ENCODE measurements around the gene ENGASE.

The ENGASE gene

GRCh38 chr17:79080761-79081290 lies 6.2 kb downstream of the ENGASE start:
- no peak for DNase-seq

- no peak for DNase-seq
Observed at GRCh38 chr17:79081571-79082276, 7.1 kb downstream of the ENGASE start.

- no peak for DNase-seq
Observed at GRCh38 chr17:79082311-79083190, 7.9 kb downstream of the ENGASE start.

DNA sequence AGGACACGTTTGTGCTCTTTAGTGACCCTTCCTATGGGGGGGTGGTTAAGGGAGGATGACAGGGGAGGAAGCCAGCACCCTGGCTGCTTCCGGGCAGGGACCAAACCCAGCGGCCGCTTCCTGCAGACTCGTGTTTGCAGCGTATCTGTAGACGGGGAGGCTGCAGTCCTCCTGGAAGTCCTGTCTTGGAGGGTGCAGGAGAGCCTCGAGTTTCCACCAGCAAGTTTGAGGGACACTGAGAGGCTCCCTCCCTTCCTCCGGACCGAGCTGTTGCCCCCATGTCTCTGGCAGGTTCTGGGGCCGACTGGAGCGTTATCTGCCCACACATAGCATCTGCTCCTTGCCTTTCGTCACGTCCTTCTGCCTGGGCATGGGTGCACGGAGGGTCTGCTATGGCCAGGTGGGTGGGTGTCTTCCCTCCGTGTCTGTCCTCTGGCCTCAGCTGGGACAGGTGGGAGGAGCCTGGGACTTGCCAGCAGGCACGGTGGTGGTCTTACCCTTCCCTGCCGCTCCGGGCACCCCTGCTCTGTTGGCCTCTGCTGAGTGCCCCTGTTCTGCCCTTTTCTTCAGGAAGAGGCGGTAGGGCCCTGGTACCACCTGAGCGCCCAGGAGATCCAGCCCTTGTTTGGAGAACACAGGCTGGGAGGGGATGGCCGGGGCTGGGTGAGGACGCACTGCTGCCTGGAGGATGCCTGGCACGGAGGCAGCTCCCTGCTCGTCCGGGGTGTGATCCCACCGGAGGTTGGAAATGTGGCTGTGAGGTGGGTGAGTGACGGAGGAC lies 8.8 kb downstream of the ENGASE start:
- DNase-seq = no peak

DNA sequence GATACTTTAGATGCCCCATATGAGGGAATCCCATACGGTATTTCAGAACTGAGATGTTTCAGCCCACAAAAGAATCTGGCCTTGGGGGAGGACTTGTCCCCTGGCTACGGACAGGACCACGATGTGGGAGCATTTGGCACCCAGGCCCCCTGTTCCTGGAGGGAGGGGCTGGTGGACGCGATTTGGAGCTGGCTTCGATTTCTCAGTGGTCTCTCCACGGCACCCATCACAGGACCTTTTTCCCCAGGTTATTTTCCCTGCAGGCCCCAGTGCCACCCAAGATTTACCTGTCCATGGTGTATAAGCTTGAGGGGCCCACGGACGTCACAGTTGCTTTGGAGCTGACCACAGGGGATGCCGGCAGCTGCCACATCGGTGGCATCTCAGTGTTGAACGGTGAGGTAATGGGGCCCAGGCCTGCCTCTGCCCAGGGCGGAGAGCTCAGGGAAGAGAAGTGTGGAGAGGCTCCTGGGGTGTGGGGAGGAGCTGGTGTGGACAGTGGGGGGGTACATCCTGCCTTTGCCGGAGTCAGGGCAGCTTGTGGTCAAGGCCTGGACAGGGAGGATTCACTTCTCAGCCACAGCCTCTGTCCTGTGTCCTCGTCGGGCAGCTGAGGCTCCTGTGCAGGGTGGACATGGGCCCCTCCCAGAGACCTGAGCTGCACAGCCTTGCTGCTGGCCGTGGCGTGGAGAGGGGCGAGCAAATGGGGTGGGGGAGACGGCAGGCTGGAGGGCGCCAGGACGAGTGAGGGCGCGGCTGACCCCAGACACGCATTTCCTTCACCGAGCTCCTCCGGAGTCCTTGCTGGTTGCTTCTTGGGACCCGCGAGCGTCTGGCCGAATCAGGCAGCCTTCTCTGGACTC lies 9.9 kb downstream of the ENGASE start:
- no peak for DNase-seq

GRCh38 chr17:79085154-79085920 lies 10.7 kb downstream of the ENGASE start:
- no peak for DNase-seq

DNA sequence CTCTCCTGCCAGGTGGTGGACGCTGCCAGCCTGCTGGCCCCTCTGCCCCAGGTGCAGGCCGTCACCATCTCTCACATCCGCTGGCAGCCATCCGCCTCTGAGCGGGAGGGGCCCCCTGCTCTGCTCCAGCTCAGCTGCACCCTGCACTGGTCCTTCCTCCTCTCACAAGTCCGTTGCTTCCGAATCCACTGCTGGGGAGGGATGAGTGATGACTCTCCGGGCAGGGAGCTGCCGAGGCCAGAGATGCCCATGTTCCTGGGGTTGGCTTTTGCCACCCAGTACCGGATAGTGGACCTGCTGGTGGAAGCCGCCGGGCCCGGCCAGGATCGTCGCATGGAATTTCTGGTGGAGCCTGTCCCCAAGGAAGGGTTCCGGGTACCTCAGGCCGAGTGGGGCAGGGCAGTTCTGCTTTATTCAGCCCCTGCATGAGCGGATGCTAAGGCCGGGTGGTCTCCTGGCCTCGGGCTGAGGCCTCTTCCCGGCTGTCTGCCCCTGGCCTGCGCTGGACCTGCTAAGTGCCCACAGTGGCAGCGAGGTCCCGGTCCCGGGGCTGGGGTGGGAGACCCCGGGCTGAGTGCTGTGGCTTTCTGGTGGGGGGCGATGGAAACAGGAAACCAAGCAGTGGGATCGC lies 11.4 kb downstream of the ENGASE start:
- DNase-seq = no peak

DNA sequence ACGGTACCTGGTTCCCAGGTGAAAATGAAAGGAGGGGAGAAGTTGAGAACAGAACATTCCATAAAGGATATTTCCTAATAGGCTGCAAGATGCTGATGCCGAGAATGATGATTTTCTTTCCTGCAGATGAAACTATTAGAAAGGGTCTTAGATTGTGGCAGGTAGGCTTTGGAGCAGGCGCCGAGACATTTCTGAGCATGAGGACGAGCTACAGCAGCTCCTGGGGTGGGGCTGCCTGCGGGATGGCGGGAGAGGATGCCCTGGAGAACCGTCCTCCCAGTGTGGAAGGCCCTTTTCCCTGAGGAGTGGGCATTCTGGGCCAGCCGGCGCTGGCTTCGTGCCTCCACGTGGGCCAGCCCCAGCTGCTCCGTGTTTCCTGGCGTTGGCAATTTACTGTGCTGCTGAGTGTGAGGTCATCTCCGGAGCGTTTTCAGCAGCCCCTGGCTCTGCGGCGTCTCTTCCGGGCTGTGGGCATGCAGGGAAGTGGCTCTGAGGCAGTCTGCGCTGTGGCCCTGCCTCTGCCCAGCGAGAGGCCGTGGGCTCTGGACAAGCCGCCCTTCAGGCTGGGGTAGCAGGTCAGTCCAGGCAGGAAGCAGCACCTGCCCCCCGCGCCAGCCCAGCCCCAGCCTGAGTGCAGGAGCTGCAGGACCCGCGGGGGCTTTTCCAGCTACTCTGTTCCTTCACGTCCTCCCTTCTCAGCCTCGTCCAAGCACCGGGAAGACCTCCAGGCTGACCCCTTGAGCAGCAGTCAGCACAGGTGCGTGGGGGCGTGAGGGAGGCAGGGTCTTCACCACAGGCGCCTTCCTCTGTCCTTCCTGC lies 12.2 kb downstream of the ENGASE start:
- no peak for DNase-seq

- DNase-seq = no peak
Observed at GRCh38 chr17:79087428-79088143, 13.0 kb downstream of the ENGASE start.

DNA sequence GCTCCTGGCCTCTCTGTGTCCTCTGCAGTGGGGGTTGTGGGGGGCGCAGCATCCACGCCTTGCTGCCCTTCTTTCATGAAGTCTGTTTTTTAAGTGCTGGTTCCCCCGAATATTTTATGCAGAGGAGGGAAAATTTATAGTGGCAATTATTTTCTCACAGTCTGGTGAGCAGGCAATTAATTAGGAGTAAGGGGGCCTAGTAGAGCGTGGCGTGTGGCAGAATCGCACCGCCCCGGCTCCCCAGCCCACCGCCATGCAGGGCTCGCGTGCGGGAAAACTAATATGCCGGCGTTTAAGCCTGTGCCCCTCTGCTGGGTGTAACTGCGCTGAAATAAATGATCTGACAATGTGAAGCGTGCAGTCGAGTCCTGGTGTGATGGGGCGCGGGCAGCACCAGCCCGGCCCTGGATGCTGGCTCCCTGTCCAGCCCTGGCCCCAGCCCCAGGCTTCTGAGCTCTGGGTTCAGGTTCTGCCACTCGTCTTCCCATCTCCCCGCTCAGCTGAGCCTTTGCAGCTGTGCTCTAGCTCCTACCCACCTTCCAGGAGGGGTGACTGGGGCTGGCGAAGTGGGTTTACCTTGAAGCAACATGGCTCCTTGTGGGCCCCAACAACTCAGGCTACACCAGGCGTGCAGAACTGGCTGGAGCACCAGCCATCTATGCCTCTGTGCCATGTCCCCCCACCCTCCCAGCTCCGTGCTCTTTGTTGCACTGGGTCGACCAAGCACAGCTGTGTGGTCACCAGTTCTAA lies 13.8 kb downstream of the ENGASE start:
- no peak for DNase-seq

GRCh38 chr17:79088997-79089328 lies 14.3 kb downstream of the ENGASE start:
- no peak for DNase-seq

DNA sequence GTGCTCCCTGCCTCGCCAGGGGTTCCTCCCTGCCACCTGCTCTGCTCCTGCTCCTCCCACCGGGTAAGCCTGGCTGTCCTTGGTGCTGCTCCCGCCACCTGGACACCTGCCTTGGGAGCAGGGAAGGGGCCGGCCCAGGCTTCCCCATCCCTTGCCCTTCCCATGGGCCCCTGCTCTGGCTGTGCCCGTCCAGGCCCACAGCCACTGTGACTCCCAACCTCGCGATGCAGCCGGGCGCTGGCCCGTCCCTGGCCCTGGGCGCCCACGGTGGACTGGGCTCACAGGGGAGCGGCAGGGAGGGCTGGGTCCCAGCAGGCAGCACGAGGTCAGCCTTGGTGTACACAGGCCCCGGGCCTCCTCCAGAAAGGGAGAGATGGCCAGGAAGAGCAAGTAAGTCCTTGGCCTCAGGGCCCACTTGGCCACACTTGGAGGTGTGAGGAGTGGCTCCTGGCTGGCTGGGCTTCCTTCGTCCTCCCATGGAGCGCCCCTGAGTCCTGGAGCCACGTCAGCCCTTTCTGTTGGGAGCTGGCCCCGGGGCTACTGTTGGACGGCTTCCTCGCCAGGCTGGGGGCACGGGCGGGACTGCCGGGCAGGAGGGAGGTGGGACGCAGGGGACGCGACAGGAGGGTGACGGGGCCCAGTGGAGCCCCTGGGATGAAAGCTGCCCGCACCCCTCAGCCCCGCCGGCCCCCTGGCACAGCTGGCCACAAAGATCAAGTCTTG lies 15.3 kb downstream of the ENGASE start:
- DNase-seq = no peak

DNA sequence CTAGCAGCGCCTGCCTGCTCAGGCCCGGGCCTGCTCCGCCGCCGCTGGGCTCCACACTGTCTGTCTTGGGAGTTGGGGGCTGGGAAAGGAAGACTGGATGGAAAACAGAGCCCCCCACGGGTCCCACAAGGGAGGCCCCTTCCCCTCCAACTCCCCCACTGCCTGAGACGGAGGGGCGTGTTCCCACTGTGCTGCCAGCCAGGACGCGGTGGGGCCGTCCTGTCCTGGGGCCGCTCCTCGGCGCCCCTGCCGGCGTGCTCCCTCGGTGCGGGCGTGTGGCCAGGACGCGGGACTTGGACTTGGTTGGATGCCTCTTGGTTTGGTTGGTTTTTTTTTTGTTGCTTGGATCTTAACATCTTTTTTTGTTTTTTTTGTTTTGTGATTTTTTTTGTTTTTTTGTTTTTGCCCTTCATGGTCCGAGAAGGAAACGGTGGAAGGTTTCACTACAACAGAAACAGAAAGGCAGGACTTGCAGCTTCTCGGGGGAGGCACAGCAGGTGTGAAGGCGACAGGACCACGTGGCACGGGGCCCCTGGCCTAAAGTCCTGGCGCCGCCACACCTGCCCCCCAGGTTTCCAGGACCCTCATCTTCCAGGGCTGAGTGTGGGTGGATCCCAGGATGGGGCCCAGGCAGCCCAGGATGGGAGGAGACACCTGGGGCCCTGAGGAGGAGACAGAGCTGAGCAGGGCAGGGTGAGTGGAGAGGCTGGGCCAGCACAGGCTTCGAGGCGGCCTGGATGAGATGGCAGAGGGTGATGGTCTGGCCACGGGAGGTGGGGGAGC lies 16.0 kb downstream of the ENGASE start:
- no peak for DNase-seq

- no peak for DNase-seq
Observed at GRCh38 chr17:79091226-79091670, 16.6 kb downstream of the ENGASE start.

DNA sequence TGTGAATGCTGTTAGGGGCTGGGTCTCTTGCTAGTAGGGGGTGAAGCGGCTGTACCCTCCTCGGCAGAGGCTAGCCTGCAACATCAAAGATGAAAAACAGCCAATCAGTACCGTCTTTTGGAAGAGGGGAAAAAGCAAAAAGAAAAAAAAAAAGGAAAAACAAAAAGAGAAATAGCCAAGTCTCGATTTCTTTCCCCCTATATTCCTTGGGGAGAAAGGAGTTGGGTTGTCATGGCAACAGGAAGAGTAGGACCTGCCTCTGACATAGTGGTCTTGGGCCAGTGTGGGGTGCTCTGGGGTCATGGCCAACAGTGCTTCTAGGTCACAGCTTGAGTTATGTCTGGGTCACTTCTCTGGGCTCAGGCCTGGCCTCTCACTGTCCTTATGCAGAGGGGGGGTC lies 17.9 kb downstream of the ENGASE start:
- DNase-seq = no peak

DNA sequence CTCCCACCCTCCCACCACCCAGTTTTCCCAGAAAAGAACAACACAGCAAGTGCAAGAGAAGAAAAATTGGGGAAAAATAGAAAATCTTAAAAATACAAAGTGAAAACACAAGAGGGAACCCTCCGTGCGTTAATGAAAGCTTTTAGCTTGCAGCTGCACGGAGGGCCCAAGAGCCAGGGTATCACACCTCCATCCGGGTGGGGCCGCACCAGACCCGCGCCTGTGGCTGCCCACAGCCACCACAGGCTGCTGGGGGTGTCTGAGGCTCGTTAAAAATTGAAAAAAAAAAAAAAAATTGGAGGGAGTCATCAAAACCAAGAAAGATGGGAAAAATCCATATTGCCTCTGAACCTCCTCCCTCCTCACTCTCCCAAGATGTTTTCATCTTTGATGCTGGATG lies 18.6 kb downstream of the ENGASE start:
- DNase-seq = no peak

GRCh38 chr17:79094261-79094660 lies 19.6 kb downstream of the ENGASE start:
- no peak for DNase-seq

All from SIG-M5 (cell line).